ENCODE measurements around the gene STX1A. TPM values are rescaled to one million over a fixed set of nuclear protein-coding genes. Genes with fewer than 3 reads are reported as not detected.

The STX1A gene
- polyA plus RNA-seq, 1 experiment, result 12.9 TPM

GRCh38 chr7:73742753-73743641, 23.5 kb upstream of the STX1A start:
- CTCF ChIA-PET, result no interaction called here
- POLR2A ChIA-PET, result no interaction called here
- no peak for DNase-seq (ENCODE audit: low read depth, low spot score)
- H3K27me3 ChIP-seq (ENCODE audit: control insufficient read depth, insufficient read depth, low read length), result no peaks in the 10 kb centered on the region
- no peak overlapping the region for H3K27ac ChIP-seq (ENCODE audit: low read depth, low read length)
- TF ChIP-seq CTCF (IDR thresholded peaks at IDR 0.05; ENCODE audit: low read depth, low read length), result no peak
- H3K9me3 ChIP-seq (ENCODE audit: control insufficient read depth, insufficient read depth, low read length), result no peaks in the 10 kb centered on the region; the same call in 1 of the 2 replicates
- no peak overlapping the region for H3K4me3 ChIP-seq (ENCODE audit: low read depth, low read length)

GRCh38 chr7:73742338-73742752, 22.9 kb upstream of the STX1A start:
- no peaks in the 10 kb centered on the region; the same call in 1 of the 2 replicates for H3K9me3 ChIP-seq (ENCODE audit: control insufficient read depth, insufficient read depth, low read length)
- ChIA-PET POLR2A (no interaction called here), CTCF (no interaction called here)
- H3K27me3 ChIP-seq (ENCODE audit: control insufficient read depth, insufficient read depth, low read length), result no peaks in the 10 kb centered on the region
- H3K4me3 ChIP-seq (ENCODE audit: low read depth, low read length), result no peak overlapping the region
- H3K27ac ChIP-seq (ENCODE audit: low read depth, low read length), result no peak overlapping the region
- no peak for TF ChIP-seq CTCF (IDR thresholded peaks at IDR 0.05; ENCODE audit: low read depth, low read length)
- no peak for DNase-seq (ENCODE audit: low read depth, low spot score)

GRCh38 chr7:73741600-73741999, 22.1 kb upstream of the STX1A start:
- no peak for DNase-seq (ENCODE audit: low read depth, low spot score)
- Histone ChIP-seq H3K9me3 (ENCODE audit: control insufficient read depth, insufficient read depth, low read length) (no peaks in the 10 kb centered on the region; the same call in 1 of the 2 replicates), H3K4me3 (ENCODE audit: low read depth, low read length) (no peak overlapping the region), H3K27me3 (ENCODE audit: control insufficient read depth, insufficient read depth, low read length) (no peaks in the 10 kb centered on the region), H3K27ac (ENCODE audit: low read depth, low read length) (no peak overlapping the region)
- POLR2A ChIA-PET, result interaction anchor here (0.7 kb wide), 1 partner anchor 212 kb away, joined by 4 read pairs; no protein-coding TSS in a partner anchor
- CTCF ChIA-PET, result no interaction called here
- TF ChIP-seq CTCF (IDR thresholded peaks at IDR 0.05; ENCODE audit: low read depth, low read length), result no peak

- Histone ChIP-seq H3K27ac (ENCODE audit: low read depth, low read length) (no peak overlapping the region), H3K4me3 (ENCODE audit: low read depth, low read length) (no peak overlapping the region), H3K9me3 (ENCODE audit: control insufficient read depth, insufficient read depth, low read length) (no peaks in the 10 kb centered on the region; the same call in 1 of the 2 replicates), H3K27me3 (ENCODE audit: control insufficient read depth, insufficient read depth, low read length) (no peaks in the 10 kb centered on the region)
- TF ChIP-seq CTCF (IDR thresholded peaks at IDR 0.05; ENCODE audit: low read depth, low read length), result no peak
- DNase-seq (ENCODE audit: low read depth, low spot score), result no peak
- POLR2A ChIA-PET, result interaction anchor here (0.7 kb wide), 1 partner anchor 113 kb away, joined by 4 read pairs; no protein-coding TSS in a partner anchor
- CTCF ChIA-PET, result no interaction called here
Measured at GRCh38 chr7:73740771-73741170, 21.3 kb upstream of the STX1A start.

GRCh38 chr7:73740212-73740611, 20.7 kb upstream of the STX1A start:
- Histone ChIP-seq H3K27ac (ENCODE audit: low read depth, low read length) (no peak overlapping the region), H3K27me3 (ENCODE audit: control insufficient read depth, insufficient read depth, low read length) (no peaks in the 10 kb centered on the region), H3K4me3 (ENCODE audit: low read depth, low read length) (no peak overlapping the region), H3K9me3 (ENCODE audit: control insufficient read depth, insufficient read depth, low read length) (no peaks in the 10 kb centered on the region; the same call in 1 of the 2 replicates)
- CTCF ChIA-PET, result no interaction called here
- no peak for DNase-seq (ENCODE audit: low read depth, low spot score)
- POLR2A ChIA-PET, result interaction anchor here (0.7 to 1.1 kb wide), 2 partner anchors 16 to 113 kb away, joined by 4 to 12 read pairs; no protein-coding TSS in a partner anchor
- no peak for TF ChIP-seq CTCF (IDR thresholded peaks at IDR 0.05; ENCODE audit: low read depth, low read length)
